Endometrium (tissue), 2 donors: ENCODE data around the gene RTP5.

ENCODE experiments used
- FAIRE-seq: peaks from 2 replicates; lab custom pipeline; 2012; peaks lifted over from hg19 to GRCh38; lab: Jason Lieb, UNC
- donor health status: control.
- donor health status: control.

Gene RTP5

DNA sequence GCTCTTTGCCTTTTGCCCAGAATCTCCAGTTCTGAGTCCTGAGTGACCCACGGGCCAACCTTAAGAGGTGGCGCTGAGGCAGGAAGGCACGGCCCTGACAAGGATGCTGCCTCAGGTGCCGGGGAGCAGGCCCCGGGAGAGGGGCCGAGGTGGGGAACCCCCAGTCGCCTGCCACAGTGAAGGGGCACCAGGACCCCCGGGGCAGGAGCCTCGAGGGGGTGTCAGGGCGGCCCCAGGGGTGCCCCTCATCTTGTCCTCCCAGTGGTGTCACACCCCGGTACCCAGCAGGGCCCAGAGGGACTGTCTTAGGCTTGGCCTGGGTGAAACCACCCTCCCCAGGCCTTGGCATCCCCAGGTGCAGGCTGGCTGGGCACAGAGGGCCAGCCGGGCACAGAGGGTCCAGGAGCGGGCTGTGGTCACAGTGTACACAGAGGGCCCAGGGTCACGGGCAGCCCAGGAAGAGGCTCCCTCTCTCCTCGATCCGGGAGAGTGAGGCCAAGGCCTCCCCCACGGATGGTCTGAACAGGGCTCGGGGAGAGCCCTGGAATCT, 11.9 kb upstream of the RTP5 start:
- no peak for FAIRE-seq

DNA sequence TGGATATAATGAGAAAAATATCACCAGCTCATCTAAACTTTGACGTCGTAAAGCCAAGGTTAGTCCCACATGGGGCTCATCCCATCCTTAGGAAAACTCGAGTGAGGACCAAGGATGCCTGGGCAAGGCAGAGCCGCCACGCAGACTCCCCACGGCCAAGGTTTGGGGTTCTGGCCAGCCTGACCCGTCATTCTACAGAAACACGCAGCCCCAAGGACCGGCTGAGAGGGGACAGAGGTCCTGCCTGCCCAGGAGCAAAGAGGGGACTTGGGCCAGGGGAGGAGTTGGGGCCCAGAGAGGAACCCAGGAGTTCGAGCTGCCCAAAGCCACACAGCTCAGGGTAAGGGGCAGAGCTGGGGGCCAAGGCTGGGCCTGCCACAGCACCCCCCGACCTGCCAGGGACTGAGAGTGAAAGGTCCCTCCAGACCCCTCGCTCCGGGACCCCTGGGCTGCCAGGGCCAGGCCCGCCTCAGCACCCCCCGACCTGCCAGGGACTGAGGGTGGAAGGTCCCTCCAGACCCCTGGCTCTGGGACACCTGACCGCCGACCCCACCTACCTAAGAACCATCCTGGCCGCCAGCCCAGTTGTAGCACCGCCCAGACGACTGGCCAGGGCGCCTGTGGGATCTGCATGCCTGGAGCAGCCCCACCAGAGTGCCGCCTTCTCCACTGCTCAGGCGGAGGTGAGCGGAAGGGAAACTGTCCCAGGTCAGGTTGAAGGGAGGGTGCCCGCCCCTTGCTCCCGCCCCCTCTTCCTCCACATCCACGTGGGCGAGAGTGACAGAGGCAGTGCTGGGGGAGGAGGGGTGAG, 11.1 kb upstream of the RTP5 start, which contains the start of gene PDCD1:
PDCD1 (minus strand) TSS at position 689 of the 811 bp plus-strand sequence; CDS start at position 633, 56 bp downstream.
- no peak for FAIRE-seq

DNA sequence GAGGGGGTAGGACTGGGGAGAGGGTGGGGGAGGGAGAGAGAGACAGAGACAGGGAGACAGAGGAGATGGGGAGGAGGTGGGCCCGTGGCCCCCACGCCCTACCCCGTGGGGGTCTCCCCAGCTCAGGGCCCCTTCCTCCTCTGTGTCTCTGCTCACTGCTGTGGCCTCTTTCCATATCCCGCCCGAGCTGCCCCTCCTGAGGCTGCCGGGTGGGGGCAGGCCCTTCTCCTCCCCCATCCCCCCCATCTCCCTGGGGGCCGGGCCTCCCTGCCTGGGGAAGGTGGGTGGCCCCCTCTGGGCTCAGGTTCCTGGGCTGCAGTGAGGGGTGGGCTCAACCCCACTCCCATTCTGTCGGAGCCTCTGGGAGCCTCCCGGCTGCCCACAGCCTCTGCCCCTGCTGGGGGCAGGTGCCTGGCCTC, 10.5 kb upstream of the RTP5 start:
- FAIRE-seq: no peak

DNA sequence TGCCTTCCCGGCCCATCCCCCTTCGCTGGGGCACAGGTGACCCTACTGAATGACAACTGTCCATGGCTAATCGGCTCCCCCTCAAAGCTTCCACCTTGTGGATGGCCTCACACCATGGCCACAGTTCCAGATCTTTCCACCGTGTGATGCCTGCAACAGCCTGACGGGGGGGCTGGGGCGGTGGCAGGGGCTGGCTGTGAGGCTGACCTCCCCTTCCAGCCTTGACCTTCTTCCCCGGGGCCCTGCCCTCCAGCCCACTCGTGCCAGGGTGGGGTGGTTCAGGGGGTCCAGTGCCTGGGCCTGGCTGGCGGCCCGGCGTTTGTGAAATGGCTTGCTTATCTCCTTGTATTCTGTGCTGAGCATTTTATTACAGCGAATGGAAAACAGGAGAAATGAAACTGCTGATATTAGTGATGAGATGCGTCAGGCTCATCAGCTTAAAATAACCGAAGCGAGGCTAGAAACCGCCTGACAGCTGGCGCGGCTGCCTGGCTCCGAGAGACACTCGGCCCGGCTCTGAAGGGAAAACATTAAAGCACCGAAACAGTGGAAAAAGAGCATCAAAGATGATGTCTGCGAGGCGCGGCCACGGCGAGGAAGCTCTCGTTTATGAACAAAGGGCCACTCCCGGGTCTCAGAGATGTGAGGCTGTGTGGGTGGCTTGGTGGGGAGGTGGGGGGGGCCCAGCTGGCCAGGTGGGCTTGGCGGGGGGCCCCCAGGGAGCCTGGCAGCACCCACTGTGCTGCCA, 9.9 kb upstream of the RTP5 start:
- FAIRE-seq: no peak

DNA sequence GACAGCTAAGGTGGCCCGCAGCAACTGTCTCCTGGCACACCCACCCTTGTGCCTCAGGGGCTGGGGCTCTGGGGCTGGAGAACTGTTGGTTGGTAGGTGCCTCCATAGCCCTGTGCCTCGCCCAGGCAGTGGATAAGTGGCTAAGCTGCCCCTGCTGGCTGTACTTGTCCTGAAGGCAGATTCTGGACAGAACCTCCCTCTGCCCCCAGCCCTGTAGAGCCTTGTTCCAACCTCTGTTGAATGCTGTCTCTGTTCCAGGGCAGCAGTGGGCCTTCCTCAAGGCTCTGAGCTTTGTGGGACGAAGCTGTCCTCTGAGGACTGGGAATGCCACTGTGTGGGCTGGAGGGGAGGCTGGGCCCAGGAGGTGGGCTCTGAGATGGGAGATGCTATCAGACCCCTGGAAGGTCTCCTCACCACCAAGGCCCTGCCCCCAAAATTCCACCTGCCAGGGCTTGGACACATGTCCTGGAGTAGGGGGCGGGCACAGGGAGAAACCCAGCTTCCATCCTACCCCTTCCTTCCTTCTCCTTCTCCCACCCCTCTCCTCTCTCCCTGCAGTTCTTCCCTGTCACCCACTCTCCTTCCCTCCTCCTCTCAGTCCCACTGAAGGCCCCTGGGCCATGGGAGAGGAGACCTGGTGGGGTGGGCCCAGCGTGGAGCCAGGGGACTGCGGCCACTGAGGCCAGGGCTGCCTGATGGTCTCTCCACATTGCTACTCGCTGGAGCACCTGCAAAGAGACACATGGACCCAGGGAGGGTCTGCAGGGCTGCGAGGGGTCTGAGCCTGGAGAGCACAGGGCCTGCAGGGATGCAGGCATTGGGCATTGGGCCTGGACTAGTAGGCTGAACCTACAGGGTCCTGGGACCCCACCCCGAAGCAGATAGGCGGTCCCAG, 9.1 kb upstream of the RTP5 start:
- FAIRE-seq: no peak

DNA sequence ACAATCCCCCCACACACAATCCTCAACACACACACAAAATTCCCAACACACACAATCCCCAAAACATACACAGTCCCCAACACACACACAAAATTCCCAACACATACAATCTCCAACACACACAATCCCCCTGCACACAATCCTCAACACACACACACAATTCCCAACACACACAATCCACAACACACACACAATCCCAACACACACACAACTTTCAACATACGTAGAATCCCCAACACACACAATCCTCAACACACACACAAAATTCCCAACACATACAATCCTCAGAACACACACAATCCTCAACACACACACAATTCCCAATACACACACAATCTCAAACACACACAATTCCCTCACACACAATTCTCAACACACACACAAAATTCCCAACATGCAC, 8.3 kb upstream of the RTP5 start:
- FAIRE-seq: no peak

DNA sequence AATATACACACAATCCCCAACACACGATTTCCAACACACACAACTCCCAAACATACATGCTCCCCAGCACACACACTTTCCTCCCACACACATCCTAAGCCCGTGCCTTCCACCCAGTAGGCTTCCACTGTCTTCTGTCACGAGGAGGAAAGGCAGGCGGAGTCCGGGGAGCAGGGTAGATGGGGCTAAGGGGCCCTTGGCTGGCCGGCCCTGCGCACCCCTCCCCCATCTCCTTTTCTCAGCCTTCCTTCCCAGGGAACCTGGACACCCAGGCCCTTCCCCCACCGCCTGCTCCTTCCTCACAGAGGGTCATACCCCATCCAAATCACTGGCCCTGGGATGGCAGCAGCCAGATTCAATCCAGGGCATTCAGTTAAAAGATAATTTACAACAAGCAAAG, 7.4 kb upstream of the RTP5 start:
- FAIRE-seq: no peak

DNA sequence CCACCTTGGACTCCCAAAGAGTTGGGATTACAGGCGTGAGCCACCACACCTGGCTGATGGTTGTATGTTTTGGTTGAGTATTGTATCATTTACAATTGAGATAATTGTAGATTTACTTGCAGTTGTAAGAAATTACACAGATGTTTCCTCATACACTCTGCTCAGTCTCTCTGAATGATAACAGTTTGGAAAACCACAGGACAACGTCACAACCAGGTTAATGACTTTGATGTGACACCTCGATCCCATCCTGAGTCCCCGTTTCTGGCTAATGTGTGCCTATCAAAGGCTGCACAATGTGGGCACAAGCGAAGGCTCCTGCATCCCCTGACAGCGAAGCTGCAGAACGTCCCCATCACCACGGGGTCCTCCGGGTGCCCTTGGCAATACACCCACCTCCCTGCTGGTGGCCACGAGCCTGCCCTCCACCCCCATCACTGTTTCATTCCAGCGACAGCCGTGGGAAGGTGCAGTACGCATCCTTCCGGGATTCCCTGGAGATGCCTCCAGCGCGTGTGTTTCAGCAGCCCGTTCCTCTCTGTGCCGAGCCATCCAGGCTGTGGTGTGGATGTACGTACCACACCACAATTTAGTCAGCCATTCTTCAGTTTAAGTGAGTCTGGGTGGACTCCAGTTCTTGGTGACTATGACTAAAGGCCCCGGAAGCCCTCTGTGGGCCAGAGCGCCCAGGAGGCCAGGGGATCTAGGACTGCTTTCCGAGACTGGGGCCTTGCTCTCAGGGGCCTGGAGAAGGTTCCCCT, 6.6 kb upstream of the RTP5 start:
- FAIRE-seq: no peak

DNA sequence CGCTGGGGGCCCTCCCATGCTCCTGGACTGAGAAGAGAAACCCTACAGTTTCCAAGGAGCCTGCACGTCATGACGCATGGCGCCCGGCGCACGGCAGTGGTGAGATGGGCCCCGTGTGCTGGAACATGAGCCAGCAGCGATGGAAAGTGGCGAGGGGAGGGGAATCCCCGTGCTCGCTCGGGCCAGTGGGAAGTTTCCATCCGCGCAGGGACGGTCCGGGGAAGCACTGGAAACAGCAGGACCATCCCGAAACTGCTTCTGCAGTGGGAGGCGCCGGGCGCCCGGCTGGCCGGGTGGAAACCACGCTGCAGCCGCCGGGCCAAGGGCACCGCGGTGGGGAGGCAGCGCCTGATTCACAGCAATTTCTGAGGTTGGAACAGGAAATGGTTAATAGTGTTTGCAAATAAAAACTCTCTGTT, 6.0 kb upstream of the RTP5 start:
- no peak for FAIRE-seq

DNA sequence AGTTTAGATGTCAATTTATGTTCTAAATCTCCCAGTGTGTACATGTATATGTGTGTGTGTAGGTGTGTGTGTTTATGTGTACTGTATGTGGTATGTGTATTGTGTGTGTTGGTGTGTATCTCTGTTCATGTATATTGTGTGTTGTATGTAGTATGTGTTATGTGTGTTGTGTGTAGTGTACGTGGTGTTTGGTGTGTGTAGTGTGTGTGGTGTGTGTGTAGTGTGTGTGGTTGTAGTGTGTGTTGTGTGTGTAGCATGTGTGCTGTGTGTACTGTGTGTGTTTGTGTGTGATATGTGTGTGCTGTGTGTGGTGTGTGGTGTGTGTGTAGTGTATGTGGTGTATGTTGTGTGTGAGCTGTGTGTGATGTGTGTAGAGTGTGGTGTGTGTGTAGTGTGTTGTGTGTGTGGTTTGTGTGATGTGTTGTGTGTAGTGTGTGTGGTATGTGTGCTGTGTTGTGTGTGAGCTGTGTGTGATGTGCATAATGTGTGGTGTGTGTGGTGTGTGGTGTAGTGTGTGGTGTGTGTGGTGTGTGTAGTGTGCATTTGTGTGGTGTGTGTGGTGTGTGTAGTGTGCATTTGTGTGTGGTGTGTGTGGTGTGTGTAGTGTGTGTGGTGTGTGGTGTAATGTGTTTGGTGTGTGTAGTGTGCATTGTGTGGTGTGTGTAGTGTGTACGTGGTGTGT, 5.2 kb upstream of the RTP5 start:
- FAIRE-seq: no peak

DNA sequence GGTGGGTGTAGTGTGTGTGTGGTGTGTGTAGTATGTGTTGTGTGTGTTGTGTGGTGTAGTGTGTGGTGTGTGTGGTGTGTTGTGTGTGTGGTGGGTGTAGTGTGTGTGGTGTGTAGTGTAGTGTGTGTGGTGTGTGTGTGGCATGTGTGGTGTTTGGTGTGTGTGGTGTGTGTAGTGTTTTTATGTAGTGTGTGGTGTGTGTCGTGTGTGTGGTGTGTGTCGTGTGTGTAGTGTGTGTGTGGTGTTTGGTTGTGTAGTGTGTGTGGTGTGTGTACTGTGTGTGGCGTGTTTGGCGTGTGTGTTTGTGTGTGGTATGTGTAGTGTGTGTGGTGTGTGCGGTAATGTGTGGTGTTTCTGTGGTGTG, 4.7 kb upstream of the RTP5 start:
- FAIRE-seq: no peak

DNA sequence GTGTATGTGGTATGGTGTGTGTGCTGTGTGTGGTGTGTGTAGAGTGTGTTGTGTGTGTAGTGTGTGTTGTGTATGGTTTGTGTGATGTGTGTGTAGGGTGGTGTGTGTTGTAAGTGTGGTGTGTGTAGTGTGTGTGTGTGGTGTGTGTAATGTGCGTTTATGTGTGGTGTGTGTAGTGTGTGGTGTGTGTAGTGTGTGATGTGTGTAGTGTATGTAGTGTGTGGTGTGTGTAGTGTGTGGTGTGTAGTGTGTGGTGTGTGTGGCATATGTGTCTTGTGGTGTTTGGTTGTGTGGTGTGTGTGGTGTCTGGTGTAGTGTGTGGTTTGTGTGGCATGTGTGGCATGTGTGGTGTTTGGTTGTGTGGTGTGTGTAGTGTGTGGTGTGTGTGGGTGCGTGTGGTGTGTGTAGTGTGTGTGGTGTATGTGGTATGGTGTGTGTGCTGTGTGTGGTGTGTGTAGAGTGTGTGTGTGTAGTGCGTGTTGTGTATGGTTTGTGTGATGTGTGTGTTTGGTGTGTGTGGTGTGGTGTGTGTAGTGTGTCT, 4.0 kb upstream of the RTP5 start:
- no peak for FAIRE-seq

DNA sequence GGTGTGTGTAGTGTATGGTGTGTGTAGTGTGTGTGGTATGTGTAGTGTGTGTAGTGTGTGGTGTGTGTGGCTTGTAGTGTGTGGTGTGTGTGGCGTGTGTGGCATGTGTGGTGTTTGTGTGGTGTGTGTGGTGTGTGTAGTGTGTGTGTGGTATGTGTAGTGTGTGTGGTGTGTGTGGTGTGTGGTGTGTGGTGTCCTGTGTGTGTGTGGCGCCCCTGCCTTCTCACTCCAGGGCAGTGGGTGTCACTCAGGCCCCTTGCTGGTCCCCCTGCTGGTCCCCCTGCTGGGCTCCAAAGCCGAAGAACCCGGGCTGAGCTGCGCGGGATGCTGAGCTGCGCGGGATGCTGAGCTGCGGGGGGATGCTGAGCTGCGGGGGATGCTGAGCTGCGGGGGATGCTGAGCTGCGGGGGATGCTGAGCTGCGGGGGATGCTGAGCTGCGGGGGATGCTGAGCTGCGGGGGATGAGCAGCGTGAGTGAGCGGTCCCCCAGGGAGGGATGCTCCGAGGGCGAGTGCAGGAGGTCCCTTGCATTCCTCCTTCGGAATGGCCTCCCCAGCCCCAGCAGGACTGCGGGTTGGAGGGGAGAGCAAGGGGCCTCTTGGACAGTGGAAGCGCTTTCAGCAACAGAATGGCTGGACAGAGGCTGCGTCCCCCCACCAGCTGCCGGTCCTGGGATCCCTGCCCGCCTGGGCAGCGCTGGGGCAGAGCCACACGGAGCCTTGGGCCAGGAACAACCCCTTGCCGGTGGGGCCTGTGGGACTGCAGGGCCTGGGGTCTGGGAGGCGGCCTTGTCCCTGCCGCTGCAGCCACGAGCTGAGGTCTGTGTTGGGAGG, 3.4 kb upstream of the RTP5 start:
- FAIRE-seq: no peak

DNA sequence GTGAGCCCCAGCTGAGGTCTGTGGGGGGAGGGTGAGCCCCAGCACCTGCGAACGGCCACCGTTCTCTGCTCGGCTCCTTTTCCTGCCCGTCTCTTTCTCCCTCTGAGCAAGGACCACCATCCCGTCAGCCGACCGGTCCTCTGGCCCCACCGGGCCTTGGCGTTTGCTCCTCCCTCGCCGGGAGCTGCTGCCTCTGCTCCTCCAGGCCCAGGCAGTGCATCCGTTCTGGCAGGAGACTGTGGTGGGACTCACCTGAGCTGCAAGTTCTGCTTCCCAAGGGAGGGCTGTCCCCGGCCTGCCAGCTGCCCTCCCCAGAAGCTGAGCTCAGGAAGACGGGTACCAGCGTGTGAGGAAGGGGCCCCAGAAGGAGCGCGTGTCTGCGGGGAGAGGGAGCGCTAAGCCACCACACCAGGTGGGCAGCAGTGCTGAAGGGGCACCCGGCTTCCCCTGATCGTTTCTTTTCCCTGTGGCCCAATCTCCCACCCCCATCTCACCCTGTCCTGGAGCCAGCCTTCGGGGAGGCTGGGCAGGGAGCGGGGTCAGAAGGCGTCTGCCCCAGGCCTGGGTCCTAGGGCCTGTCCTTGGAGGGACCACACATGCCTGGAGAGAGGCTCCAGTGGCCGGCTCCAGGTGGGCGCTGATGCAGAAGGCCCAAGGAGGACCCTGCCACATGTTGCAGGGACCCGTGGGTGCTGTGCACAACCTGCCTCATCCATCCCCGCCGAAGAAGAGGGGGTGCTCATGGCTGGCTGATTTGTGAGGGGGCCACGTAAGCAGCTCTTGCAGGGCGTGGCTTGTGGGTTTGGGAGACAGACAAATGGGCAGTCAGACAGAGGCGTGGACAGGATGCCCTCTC, 2.5 kb upstream of the RTP5 start:
- no peak for FAIRE-seq

DNA sequence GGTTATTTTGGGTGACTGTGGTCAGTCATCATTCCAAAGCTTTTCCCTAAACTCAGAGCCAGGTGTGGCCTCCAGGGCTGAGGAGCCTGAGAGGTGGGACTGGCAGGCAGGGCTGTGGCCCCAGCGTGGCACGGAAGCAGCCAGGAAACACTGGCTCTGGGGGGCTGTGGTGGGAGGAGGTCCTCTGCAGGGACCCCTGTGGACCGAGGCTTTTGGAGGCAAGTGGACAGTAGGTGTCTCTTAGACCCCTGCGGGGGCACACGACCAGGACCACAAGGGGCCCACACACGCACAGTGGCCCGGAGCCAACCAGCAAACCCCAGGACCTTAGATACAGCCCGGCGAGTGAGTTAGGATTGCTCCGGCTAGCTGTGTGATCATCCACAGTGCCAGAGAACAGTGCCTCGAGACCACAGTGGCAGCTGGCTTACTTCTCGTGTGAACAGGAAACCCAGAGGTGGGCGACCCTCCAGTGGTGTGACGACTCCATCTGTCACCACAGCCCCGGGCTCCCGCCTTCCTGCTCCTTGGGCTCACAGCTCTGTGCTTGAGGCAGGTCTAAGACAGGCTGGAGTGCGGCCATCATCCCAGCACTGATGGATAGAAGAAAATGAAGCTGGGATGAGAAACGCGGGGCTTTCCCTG, 1.6 kb upstream of the RTP5 start:
- no peak for FAIRE-seq

DNA sequence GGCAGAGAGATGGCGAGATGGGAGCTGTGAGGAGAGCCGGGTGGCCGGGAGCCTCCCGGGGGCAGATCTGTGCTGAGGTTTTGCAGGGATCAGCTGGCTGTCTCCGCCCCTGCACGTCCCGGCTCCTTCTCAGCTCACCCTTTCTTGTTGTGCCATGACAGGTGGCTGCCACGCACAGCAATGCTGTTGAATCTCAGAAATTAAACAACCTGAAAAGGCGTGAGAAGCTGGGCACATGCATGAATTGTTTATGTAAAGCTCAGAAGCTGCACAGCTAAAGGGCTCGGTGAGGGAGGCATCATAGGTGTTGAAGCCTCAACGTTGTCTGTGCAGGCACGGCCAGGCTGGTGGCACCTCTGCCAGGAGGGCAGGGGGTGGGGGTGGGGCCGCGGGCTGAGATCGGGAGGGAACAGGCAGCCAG, 858 bp upstream of the RTP5 start:
- FAIRE-seq: no peak

DNA sequence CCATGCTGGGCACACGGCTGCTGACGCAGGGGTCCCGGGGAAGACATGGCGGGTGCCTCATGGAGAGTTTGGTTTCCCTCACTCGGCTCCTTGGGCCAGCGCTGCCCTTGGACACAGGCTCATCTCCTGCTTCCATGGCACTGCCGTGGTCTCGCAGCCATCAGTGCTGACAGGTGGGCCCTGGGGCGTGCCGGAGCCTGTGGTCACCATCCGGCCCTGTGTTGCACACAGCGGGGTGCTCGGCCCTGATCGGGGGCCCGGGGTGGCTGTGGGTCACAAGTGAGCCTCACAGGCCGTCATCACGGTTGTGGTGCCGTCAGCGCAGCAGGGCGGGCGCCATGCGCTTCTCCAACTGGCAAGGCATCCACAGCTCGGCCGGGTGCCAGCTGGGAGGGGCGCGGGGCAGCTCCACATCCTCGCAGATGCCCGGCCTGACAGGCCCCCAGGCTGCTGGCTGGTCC, 582 bp downstream of the RTP5 start:
- FAIRE-seq: no peak
